ENCODE data around the gene SPSB2. TPM values are rescaled to one million over a fixed set of nuclear protein-coding genes. Genes with fewer than 3 reads are reported as not detected.
"Not testable (repeated sequence)": the region's sequence is repeated elsewhere in the genome, so short reads cannot be mapped to it uniquely, and the experiment has no call there.

The SPSB2 gene
- total RNA-seq, 1 donor from 2014 or later = 6.7 TPM

DNA sequence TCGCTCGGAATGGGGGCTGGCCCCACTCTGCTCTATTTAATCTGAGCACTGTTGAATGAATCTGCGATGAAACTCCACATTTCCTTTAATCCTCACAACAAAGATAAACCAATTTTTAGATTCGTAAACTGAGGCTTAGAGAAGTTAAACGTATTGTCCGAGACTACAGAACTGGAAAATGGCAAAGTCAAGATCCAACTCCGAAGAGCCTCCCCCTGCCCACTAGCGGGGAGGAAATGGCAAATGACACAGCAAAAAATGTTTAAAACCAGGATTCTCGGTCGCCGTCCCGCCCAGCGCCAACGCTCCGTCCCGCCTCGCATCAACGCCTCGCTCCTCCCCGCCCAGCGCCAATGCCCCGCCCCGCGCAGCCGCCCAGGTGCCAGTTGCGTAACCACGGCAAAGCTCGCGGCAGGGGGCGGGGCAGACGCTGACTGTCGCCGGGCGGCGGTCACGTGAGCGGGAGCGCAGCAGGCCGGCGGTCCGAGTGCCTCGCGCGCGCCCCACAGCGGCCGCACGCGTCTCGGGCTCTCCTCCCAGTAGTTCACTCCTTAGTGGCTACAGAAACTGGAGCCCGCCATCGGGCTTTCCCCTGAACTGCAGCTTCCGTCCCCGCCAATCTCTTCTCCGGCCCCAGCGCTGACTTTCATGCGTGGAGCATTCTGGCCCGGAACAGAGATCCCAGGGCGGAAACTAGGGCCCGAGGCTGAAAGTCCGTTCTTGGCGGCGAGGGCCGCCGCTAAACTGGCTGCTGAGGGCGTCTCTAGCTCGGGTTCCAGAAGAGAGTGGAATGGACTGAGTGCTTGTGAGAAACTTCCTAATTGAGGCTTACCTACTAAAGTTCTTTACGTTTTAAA is 17.9 kb upstream of the SPSB2 start:
- DNase-seq (ENCODE audit: low spot score) = peak; percentile 100

DNA sequence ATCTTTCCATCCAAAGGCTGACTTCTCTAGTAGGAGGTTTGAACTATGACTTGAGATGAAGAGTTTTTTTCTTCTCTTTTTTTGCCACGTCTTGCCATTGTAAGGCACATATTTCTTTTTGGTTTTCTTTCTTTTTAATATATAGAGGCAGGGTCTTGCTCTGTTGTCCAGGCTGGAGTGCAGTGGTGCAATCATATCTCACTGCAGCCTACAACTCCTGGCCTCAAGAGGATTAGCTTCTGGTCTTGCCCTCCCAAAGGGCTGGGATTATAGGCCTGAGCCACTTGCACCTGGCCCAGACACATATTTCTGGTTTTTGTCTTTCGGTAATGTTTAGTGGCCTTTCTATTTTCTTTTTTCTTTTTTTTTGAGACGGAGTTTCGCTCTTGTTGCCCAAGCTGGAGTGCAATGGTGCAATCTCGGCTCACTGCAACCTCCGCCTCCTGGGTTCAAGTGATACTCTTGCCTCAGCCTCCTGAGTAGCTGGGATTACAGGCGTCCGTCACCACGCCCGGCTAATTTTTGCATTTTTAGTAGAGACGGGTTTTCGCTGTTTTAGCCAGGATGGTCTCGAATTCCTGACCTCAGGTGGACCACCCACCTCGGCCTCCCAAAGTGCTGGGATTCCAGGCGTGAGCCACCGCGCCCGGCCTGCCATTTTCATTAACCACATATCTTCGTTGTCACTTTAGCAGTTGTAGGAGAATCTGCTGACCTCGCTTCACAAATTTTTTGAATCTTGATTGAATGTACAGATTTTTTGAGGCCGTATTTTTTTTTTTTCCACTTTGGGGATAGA is 16.9 kb upstream of the SPSB2 start:
- H3K27me3 Mint-ChIP-seq (ENCODE audit: unreplicated experiment); H3K36me3 Mint-ChIP-seq (ENCODE audit: low read depth, unreplicated experiment); DNase-seq (ENCODE audit: low spot score); H3K9me3 Mint-ChIP-seq (ENCODE audit: unreplicated experiment); H3K4me3 Mint-ChIP-seq (ENCODE audit: unreplicated experiment): not testable (repeated sequence)
- peak overlapping the region; percentile 95 for H3K27ac Mint-ChIP-seq (ENCODE audit: unreplicated experiment)
- peaks cover 12% of the 10 kb centered on the region for H3K4me1 Mint-ChIP-seq (ENCODE audit: unreplicated experiment)

More for the DNA sequence above, 17.9 kb upstream of the SPSB2 start:
- peaks cover 12% of the 10 kb centered on the region for H3K4me1 Mint-ChIP-seq (ENCODE audit: unreplicated experiment)
- TF ChIP-seq, protein P1, sequence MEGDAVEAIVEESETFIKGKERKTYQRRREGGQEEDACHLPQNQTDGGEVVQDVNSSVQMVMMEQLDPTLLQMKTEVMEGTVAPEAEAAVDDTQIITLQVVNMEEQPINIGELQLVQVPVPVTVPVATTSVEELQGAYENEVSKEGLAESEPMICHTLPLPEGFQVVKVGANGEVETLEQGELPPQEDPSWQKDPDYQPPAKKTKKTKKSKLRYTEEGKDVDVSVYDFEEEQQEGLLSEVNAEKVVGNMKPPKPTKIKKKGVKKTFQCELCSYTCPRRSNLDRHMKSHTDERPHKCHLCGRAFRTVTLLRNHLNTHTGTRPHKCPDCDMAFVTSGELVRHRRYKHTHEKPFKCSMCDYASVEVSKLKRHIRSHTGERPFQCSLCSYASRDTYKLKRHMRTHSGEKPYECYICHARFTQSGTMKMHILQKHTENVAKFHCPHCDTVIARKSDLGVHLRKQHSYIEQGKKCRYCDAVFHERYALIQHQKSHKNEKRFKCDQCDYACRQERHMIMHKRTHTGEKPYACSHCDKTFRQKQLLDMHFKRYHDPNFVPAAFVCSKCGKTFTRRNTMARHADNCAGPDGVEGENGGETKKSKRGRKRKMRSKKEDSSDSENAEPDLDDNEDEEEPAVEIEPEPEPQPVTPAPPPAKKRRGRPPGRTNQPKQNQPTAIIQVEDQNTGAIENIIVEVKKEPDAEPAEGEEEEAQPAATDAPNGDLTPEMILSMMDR (IDR thresholded peaks at IDR 0.05; ENCODE audit: unreplicated experiment) = peak; percentile 73
- H3K27me3 Mint-ChIP-seq (ENCODE audit: unreplicated experiment) = peaks cover 5% of the 10 kb centered on the region
- H3K9me3 Mint-ChIP-seq (ENCODE audit: unreplicated experiment) = no peaks in the 10 kb centered on the region
- peak overlapping the region; percentile 68 for H3K4me3 Mint-ChIP-seq (ENCODE audit: unreplicated experiment)
- no peaks in the 10 kb centered on the region for H3K36me3 Mint-ChIP-seq (ENCODE audit: low read depth, unreplicated experiment)
- H3K27ac Mint-ChIP-seq (ENCODE audit: unreplicated experiment) = peak overlapping the region; percentile 95

GRCh38 chr12:6888794-6889193 is 15.7 kb upstream of the SPSB2 start:
- H3K9me3 Mint-ChIP-seq (ENCODE audit: unreplicated experiment); H3K27me3 Mint-ChIP-seq (ENCODE audit: unreplicated experiment); DNase-seq (ENCODE audit: low spot score); H3K4me3 Mint-ChIP-seq (ENCODE audit: unreplicated experiment); H3K27ac Mint-ChIP-seq (ENCODE audit: unreplicated experiment); H3K36me3 Mint-ChIP-seq (ENCODE audit: low read depth, unreplicated experiment): not testable (repeated sequence)
- peaks cover 12% of the 10 kb centered on the region for H3K4me1 Mint-ChIP-seq (ENCODE audit: unreplicated experiment)

- no peak overlapping the region for H3K4me3 Mint-ChIP-seq (ENCODE audit: unreplicated experiment)
- peaks cover 12% of the 10 kb centered on the region for H3K4me1 Mint-ChIP-seq (ENCODE audit: unreplicated experiment)
- no peaks in the 10 kb centered on the region for H3K9me3 Mint-ChIP-seq (ENCODE audit: unreplicated experiment)
- TF ChIP-seq, protein P1 (IDR thresholded peaks at IDR 0.05; ENCODE audit: unreplicated experiment) = no peak
- H3K36me3 Mint-ChIP-seq (ENCODE audit: low read depth, unreplicated experiment) = no peaks in the 10 kb centered on the region
- peaks cover 5% of the 10 kb centered on the region for H3K27me3 Mint-ChIP-seq (ENCODE audit: unreplicated experiment)
- no peak for DNase-seq (ENCODE audit: low spot score)
- no peak overlapping the region for H3K27ac Mint-ChIP-seq (ENCODE audit: unreplicated experiment)
Measured at GRCh38 chr12:6888360-6888759, 15.3 kb upstream of the SPSB2 start.

DNA sequence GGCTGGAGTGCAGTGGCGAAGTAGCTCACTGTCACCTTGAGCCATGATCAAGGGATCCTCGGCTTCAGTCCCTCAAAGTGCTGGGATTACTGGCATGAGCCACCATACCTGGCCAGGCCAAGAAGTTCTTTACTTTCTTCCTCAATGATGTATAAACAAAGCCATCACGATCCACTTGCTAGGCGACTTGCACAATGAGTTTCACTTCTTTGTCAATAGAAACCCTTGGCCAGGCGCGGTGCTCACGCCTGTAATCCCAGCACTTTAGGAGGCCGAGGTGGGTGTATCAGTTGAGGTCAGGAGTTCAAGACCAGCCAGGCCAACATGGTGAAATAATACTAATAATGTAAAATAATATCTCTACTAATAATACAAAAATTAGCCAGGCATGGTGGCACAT is 14.4 kb upstream of the SPSB2 start:
- no peak for DNase-seq (ENCODE audit: low spot score)
- H3K9me3 Mint-ChIP-seq (ENCODE audit: unreplicated experiment) = no peaks in the 10 kb centered on the region
- peaks cover 5% of the 10 kb centered on the region for H3K27me3 Mint-ChIP-seq (ENCODE audit: unreplicated experiment)
- TF ChIP-seq, protein P1 (IDR thresholded peaks at IDR 0.05; ENCODE audit: unreplicated experiment) = no peak
- peaks cover 12% of the 10 kb centered on the region for H3K4me1 Mint-ChIP-seq (ENCODE audit: unreplicated experiment)
- H3K36me3 Mint-ChIP-seq (ENCODE audit: low read depth, unreplicated experiment) = no peaks in the 10 kb centered on the region
- no peak overlapping the region for H3K27ac Mint-ChIP-seq (ENCODE audit: unreplicated experiment)
- H3K4me3 Mint-ChIP-seq (ENCODE audit: unreplicated experiment) = no peak overlapping the region

DNA sequence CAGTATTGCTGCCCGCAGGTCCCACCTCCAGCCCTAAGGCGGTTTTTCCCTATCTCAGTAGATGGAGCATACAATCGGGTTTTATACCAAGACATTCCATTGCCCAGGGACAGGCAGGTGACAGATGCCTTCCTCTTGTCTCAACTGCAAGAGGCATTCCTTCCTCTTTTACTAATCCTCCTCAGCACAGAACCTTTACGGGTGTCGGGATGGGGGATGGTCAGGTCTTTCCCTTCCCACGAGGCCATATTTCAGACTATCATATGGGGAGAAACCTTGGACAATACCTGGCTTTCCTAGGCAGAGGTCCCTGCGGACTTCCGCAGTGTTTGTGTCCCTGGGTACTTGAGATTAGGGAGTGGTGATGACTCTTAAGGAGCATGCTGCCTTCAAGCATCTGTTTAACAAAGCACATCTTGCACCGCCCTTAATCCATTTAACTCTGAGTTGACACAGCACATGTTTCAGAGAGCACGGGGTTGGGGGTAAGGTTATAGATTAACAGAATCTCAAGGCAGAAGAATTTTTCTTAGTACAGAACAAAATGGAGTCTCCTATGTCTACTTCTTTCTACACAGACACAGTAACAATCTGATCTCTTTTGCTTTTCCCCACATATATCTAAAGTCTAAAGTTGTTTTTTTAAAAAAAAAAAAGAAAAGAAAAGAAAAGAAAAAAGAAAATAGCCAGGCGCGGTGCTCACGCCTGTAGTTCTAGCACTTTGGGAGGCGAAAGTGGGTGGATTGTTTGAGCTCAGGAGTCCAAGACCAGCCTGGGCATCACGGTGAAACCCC is 13.3 kb upstream of the SPSB2 start:
- not testable (repeated sequence) for H3K4me1 Mint-ChIP-seq (ENCODE audit: unreplicated experiment); DNase-seq (ENCODE audit: low spot score); H3K36me3 Mint-ChIP-seq (ENCODE audit: low read depth, unreplicated experiment); H3K27me3 Mint-ChIP-seq (ENCODE audit: unreplicated experiment); H3K27ac Mint-ChIP-seq (ENCODE audit: unreplicated experiment); H3K4me3 Mint-ChIP-seq (ENCODE audit: unreplicated experiment); H3K9me3 Mint-ChIP-seq (ENCODE audit: unreplicated experiment)
